Stromal cell of bone marrow (primary cell): Measurements from ENCODE around the gene NADSYN1.

ENCODE experiments used
- DNase-seq: peaks from one replicate; pipeline ENCODE4 v3.0.0-alpha.2; 2012; ENCODE audit warnings: low read depth

NADSYN1 gene

DNA sequence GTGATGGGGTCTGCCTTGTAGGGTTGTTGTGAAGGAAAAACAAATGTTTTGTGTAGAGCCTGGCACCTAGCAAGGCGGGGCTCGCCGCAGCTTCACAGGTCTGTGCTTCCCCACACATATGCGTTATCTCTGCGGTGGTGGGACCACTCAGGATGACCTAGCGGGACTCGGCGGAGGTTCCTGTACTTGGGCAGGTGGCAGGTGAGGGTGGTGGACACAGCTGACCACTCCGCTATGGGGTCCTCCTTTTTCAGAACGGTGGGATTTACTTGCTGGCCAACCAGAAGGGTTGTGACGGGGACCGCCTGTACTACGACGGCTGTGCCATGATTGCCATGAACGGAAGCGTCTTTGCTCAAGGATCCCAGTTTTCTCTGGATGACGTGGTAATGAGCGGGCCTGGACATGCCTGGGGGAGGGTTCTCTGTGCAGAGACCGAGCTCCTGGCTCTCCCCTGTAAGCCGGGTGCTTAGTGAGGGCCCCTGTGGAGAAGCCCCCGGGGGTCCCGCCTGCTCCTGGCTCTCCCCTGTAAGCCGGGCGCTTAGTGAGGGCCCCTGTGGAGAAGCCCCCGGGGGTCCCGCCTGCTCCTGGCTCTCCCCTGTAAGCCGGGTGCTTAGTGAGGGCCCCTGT, 21.3 kb downstream of the NADSYN1 start:
- no peak for DNase-seq

DNA sequence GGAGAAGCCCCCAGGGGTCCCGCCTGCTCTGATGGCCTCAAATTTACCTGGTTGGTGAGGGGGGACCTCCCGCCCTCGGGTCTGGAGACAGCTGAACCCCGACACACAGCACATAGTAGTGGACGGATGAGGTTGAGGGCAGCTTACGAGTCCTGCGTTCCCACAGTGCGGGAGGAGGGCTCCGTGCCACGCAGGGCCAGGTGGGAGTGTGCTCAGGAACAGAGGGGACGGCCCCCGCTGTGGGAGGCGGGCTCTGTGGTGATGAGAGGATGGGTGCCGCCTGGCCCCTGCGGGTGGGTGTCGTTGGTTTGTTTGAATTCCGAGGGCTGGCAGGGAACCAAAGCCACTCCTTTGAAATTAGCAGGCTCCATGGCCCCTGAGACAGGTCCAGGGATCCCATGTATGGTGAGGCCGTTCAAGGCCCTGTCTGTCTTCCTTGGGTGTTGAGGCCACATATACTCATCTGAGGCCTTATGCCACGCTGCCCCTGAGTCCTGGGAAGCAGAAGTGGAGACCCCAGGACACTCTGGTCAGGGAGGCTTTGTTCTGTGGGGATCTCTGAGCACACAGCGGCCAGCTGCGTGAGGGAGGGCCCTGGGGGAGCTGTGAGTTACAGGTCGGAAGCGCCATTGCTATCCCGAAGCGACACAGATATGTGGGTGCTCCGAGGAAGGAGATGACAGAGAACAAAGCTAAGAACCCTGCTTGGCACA, 21.9 kb downstream of the NADSYN1 start:
- DNase-seq = no peak

DNA sequence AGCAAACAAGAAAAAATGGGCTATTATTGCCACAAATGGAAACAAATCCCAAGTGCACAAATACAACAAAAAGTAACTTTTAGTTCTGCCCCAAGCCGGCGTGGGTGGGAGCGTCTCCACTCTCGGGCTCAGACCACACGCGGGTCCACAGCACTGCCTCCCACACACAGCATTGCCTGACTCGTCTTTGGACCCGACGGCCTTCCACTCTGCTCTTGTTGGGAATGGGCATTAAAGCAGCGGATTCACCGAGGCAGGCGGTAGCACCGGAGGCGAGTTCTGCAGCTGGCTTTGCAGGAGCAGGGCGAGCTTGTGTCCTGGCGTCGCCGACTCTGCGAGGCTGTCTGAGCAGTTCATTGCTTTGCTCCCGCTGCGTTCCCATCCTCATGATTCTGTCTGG, 23.0 kb downstream of the NADSYN1 start:
- no peak for DNase-seq

DNA sequence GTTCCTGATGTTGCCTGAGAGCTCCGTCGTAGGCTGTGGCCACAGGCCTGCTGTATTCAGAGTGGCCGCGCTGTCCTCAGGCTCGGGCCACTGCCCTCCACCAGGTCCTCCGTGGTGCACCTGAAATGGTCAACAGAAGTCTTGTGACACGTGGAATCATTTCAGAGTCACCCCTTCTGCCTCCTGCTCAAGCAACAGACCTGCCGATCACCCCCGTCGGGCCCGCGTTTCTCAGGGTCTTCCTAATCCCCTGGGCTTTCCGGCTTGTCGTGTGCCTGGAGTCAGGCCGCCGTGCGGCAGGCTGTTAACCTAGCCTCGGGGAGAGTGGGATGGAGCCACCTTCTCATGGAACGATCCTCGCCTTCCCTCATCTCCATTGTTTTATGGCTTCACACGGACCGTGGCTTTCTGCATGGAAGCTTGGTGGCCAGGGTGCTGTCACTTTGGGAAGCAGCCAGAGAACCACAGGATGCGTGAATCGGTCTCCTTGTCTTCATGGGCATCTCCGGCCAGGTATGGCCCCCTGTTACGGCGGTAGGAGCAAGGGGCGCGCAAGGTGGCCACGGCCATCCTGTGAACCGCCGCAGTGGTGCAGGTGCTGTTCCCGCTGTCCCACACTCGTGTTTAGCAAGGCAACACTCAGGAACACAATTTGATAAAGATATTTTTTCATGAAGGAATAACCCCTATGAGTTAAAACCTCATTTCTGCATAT, 24.1 kb downstream of the NADSYN1 start:
- no peak for DNase-seq

DNA sequence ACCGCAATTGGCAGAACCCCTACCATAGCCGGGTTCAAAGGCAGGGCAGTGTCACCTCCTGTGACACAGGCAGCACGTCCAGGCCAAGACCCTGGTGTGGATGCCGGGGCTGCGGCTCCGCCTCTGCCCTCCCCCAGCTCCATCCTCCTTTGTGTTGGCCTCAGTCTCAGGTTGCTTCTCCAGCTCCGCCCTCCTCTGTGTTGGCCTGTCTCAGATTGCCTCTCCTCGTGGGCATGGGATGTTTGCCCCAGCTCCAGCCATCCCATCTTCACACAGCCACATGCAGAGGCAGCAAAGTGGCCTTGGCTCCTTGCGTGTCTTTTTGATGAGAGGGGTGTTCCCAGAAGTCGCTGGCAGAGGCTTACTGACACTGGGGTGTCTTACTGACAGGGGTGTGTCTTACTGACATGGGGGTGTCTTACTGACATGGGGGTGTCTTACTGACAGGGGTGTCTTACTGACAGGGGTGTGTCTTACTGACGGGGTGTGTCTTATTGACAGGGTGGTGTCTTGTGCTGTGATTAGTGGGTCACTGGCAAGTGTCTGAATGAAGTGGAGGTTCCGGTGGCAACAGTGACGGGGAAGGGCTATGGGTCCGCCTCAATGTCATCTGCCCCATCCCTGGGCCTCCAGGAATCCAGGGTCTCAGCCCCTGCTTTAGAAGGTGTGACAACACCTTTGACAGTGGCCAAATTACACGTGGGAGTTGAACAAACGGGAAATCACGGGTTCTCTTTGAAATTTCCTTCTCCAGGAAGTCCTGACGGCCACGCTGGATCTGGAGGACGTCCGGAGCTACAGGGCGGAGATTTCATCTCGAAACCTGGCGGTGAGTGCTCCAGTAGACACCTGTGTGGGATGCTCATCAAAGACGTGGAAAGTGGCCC, 24.9 kb downstream of the NADSYN1 start:
- DNase-seq = no peak

DNA sequence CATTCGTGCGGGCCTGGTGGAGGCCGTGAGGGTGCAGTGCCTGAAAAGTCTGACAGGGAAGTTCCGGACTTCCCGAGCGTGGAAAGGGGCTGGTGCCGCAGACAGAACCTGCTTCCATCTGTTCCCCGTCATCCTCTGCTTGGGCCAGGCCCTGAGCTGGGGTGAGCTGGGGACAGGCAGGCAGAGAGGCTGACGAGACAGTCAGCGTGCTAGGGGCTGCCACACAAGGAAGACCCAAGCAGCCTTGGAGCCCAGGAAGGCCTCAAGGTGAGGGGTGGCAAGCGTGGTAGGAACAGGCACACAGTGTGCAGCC, 25.5 kb downstream of the NADSYN1 start:
- DNase-seq = no peak

DNA sequence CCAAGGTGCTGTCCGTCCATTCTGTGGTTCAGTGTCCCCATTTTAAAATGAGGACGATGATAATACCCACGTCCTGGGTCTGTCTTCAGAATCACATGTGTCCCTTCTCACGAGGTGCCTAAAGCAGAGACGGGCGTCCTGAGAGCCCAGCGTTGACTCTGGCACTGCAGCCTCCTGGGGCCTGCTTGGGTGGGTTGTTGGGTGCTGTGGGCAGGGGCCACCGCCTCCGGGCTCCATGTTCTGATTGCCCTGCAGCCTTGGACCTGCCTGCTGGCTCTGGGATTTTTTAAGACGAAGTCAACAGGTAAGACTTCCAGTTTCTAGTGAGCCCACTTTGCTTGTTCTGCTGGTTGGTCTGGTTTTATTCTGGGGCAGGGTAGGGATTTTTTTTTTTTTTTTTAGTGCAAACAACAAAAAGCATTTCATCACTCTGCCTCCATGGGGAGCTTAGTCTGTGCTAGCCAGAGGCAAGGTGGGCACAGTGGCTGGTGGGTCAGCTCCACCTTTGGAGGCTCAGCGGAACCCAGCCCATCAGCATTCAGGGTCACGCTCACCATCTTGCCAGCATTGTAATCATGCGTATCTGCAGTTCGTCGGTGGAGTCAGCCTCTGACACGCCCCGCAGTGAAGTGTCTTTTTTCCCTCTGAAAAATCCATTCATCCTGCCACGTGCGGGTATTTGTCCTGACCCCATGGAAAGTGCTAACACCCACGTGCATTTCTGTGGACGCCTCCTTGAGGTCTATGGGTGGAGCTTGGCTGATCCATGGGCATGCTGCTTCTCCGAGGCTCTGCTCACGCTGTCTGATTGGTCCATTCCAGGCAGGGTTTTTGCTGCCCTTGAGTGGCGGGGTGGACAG, 28.3 kb downstream of the NADSYN1 start:
- no peak for DNase-seq

DNA sequence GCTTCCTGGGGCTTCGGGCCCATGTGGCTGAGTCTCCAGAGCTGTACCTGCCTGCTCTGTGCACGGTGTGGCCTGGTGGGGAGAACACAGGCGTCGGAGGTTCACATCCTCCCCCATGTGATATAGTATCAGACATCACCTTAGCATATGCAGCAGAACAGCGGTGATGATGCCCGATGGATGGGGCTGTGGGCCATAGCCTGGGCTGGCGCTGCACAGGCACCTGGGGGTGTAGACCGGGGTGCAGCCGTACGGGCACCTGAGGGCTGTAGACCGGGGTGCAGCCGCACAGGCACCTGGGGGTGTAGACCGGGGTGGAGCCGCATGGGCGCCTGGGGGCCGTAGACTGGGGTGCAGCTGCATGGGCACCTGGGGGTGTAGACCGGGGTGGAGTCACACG, 29.2 kb downstream of the NADSYN1 start:
- no peak for DNase-seq

DNA sequence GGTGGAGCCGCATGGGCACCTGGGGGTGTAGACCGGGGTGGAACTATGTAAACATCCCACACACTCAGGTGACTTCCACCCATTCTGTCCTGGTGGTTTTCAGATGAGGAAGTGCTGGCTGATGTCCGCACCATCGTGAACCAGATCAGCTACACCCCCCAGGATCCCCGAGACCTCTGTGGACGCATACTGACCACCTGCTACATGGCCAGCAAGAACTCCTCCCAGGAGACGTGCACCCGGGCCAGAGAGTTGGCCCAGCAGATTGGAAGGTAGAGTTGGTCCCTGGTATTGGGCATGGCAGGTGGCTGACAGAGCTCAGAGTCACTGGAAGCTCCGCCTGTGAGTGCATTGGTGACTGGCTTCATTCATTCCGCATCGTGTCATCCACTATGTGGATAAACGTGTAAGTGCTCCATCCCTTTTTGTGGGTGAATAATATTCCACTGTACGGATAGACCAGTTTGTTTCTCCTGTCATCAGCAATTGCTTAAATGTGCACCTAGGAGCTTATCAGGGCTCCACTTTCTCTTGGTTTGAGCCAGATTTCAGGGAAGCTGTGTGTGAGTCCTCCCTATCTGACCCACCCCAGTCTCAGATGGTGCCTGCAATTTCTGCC, 29.9 kb downstream of the NADSYN1 start:
- no peak for DNase-seq

DNA sequence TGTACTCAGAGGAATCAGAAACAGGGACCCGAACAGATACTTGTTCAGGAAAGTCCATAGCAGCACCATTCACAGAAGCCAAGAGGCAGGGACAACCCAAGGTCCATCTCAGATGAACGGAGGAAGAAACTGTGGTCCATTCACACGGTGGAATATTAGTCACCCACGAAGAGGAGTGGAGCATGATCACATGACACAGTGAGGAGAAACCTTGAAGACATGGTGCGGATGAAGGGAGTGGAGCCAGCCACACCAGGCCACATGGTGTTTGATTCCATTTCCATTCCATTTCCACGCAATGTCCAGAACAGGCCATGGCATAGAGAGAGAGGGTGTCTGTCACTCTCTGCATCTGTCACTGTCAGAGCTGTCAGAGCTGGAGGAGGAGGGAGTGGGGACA, 30.7 kb downstream of the NADSYN1 start:
- no peak for DNase-seq

DNA sequence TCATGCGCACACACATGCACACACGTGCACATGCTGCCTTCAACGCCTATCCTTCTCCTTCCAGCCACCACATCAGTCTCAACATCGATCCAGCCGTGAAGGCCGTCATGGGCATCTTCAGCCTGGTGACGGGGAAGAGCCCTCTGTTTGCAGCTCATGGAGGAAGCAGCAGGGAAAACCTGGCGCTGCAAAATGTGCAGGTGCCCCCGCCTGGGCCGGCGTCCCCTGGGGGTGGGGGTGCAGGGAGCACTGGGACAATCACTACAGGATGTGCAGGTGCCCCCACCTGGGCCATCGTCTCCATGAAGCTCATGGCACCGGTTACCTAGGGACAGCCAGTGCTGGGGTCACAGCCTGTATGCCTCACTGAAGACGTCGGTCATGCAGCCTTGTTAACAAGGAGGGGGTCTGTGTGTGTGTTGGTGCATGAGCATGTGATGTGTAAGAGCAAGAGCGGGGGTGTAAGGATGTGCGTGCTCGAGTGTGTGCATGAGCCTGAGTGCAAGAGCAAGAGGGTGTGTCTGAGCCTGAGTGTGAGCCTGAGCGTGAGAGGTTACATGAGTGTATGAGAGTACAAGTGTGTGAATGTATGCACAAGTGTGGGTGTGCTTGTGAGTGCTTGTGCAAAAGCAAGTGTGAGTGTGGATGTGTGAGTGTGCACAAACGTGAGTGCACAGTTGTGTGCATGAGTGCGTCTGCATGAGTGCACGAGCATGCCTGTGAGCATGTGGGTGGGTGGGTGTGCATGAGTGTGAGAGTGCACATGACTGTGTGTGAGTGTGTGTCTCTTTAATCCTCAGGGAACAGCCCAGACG, 31.5 kb downstream of the NADSYN1 start:
- DNase-seq = no peak

DNA sequence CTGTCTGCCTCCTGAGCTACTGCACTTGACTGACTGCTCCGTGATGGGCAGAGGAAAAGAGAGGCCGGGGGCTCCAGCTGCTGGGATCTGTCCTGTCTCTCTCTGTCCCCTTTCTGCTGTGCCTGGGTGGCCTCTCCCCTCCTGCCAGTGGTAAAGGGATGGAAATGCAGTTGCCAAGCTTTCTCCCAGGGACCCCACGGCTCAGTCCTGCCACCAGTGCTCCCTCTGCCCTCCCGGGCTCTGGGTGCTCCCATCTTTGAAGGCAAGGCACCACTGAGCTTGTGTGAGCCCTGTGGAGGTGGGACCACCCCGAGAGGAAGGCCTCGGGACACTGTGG, 32.0 kb downstream of the NADSYN1 start:
- DNase-seq = no peak

DNA sequence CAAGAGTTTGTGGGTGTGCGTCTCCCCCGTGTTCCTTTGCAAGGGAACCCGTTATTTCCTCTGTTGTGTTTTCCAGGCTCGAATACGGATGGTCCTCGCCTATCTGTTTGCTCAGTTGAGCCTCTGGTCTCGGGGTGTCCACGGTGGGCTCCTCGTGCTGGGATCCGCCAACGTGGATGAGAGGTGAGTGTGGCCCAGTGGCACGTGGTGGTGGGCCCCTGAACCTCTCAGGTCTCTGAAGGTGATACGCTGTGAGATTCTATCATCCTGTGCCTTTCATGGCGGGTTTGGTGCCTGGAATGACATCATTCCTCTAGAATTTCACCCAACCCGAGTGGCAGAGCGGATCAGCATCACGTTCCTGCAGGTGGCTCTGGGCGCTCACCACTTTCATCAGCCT, 32.5 kb downstream of the NADSYN1 start:
- no peak for DNase-seq

DNA sequence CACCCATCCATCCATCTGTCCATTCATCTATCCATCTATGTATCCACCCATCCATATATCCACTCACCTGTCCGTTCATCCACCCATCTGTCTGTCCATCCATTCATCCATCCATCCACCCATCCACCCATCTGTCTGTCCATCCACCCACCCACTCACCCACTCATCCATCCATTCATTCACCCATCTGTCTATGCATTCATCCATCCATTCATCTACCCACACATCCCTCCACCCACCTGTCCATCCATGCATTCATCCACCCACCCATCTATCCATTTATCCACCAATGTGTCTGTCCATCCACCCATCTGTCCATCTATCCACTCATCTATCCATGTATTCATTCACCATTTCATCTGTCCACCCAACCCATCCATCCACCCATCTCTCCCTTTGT, 33.3 kb downstream of the NADSYN1 start:
- DNase-seq = no peak

DNA sequence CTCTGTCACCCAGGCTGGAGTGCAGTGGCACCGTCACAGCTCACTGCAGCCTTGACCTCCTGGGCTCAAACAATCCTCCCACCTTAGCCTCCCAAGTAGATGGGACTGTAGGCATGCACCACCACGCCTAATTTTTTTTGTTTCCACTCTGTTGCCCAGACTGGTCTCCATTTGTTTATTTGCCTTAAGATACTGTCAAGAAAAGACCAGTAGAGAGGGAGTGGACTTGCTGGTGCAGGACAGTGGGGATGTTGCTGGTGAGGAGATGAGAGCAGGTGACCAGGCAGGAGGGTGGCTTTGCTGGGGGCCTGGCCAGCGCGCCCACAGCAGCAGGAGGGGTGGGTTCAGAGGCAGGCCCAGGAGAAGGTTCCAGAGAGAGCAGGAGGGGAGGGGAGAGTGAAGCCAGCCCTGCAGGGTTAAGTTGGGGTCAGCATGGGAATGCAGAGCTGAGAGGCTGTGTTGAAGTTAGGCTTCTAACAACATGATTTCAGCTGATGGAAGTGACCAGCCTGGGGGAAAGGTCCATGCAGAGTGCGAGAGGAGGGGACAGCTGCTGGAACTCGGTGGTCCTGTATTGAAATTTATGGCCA, 35.8 kb downstream of the NADSYN1 start:
- no peak for DNase-seq

DNA sequence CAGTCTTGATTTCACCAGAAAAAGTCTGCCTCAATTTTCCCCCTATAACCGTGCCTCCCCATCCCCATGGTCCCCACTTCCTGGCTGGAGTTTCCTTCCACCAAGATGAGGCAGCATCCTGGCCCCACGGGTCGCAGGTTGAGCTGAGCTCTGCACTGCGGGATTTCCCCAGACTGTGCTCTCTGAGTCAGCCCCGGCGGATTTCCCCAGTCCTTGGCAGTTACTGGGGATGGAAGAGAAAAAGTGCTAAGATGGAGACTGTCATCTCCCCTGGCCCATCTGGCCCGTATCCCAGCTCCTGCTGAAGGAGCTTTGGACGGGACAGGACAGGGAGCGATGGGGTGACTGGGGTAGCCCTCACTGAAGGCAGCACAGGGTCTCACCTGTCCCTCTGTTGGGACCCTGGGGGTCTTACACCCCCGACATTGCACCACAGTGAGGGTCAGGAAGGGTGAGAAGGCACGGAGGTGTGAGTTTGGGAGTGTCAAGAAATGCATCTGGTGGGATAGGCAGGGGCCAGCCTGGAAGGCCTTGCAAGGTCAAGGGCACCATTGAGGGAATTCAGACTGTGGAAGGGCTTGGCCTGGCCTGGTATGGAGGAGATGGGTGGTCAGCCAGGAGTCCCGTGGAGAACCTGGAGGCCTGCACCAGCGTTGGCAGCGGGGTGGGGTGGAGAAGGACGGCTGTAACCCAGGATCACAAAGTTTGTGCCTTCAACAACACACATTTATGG, 36.5 kb downstream of the NADSYN1 start:
- no peak for DNase-seq

DNA sequence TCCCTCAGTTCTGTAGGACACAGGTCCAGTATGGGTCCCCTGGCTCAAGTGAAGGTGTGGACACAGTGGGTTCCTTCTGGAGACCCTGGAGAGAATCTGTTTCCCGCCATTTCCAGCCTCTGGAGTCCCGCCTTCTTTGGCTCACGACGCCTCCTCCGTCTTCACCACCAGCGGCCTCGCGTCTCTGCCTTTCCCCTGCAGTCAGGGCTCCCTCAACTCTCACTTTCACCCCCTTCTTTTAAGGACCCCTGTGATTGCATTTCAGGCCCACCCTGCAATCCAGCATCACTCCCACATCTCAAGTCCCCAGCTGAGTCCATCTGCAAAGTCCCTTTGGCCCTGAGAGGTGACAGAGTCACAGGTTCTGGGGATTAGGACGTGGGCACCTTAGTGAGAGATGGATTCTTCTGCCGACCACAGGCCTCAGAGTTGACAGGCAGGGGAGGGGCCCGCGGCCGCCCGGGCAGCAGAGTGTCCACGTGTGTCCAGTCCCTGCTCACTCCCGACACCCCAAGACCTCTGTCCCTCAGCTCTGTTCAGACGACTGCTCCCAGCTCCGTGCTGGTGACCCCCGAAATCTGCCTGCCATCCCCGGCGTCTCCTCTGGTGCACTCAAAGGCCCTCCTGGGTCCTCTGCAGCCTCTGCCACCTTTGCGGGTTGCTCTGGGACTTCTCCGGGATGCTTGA, 37.2 kb downstream of the NADSYN1 start:
- DNase-seq = no peak

DNA sequence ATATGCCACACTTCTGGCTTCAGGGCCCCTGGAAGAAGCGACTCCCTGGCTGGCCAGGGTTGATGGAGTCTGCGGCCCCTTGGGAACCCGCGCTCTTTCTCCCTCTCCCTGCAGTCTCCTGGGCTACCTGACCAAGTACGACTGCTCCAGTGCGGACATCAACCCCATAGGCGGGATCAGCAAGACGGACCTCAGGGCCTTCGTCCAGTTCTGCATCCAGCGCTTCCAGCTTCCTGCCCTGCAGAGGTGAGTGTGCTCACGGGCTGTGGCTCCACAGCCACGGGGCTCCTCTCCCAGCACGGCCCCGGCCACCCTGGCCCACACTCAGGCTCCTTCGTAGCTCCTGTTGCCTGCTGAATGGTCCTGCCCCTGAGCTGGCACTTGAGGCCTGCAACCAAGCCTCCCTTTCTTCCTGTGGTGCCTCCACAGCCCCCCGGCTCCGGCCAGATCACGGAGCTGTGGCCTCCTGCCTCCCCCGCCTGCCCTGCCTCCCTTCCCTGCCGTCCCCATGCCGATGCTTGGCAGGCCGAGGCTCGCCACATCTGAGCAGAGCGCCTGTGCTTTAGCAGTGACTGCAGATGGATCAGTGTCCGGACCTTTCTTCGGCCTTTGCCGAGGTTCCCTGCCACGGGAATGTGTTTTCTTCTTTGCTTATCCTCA, 37.9 kb downstream of the NADSYN1 start:
- no peak for DNase-seq
